Ascending aorta (tissue), 2 donors: Measurements from ENCODE around the gene EHBP1. TPM values are rescaled to one million over a fixed set of nuclear protein-coding genes. Genes with fewer than 3 reads are reported as not detected.
"Not testable (repeated sequence)": the region's sequence is repeated elsewhere in the genome, so short reads cannot be mapped to it uniquely, and the experiment has no call there.

ENCODE experiments used
- DNase-seq, 2 donors: peaks; one replicate each; pipeline ENCODE4 v3.0.0-alpha.2; 2019; ENCODE audit warnings: low spot score in 2 of 2
- H3K27ac ChIP-seq, 2 donors: fragments of 200-600 bp; sonication (generic); one replicate each; pipeline ENCODE4 v1.5.1; 2016 to 2017; ENCODE audit warnings: mild to moderate bottlenecking in 1 of 2
- H3K27me3 ChIP-seq: fragments of 200-600 bp; sonication (generic); one replicate; pipeline ENCODE4 v1.5.1; 2017
- H3K36me3 ChIP-seq, 2 donors: fragments of 200-600 bp; sonication (generic); one replicate each; pipeline ENCODE4 v1.5.1; 2016
- H3K4me1 ChIP-seq, 2 donors: fragments of 200-600 bp; sonication (generic); one replicate each; pipeline ENCODE4 v1.5.1; 2016 to 2017; ENCODE audit warnings: mild to moderate bottlenecking in 1 of 2
- H3K4me3 ChIP-seq, 2 donors: fragments of 200-600 bp; sonication (generic); one replicate each; pipeline ENCODE4 v1.5.1; 2016 to 2017; ENCODE audit warnings: mild to moderate bottlenecking in 1 of 2
- H3K9me3 ChIP-seq, 2 donors: fragments of 200-600 bp; sonication (generic); one replicate each; pipeline ENCODE4 v1.5.1; 2016
- CTCF ChIP-seq, 3 experiments: fragments of 200-600 bp in 2 of 3; fragments of 450-650 bp in 1 of 3; sonication (generic) in 2 of 3; IDR thresholded peaks; one replicate each; pipeline ENCODE4 v1.5.1; 2016 to 2019; ENCODE audit warnings: antibody characterized with exemption in 3 of 3, mild to moderate bottlenecking in 1 of 3, moderate library complexity in 1 of 3
- intact Hi-C: fragments of 100-400 bp; cut with DNase I; formaldehyde crosslinking; loops from one replicate; pipeline ENCODE4 v1.15.1; 2023
- total RNA-seq: library from RNA; depleted of rRNA; stranded (reverse); fragments of >200 nt; gene quantifications from one replicate; pipeline ENCODE4 v1.1.0, GENCODE V29; 2016

EHBP1 gene
- total RNA-seq, 1 donor from 2014 or later: 19.9 TPM

GRCh38 chr2:62705859-62706720 lies 577 bp downstream of the EHBP1 start:
- H3K27me3 ChIP-seq: no peaks in the 10 kb centered on the region
- no peaks in the 10 kb centered on the region for H3K36me3 ChIP-seq
- H3K9me3 ChIP-seq: no peaks in the 10 kb centered on the region
- H3K4me1 ChIP-seq: peaks cover 4 to 20% of the 10 kb centered on the region in 2 donors
- peak in 2 of 3 experiments; percentile 36 to 47 for TF ChIP-seq CTCF (IDR thresholded peaks at IDR 0.05)
- DNase-seq: peak; percentile 10 to 86
- intact Hi-C loops: loop anchor here (1.0 to 10.0 kb wide), 11 partner anchors 66 to 1167 kb away; partner anchors contain the start of genes B3GNT2, CCT4, FAM161A and MDH1
- peak overlapping the region; percentile 84 to 86 for H3K4me3 ChIP-seq
- peak overlapping the region; percentile 91 for H3K27ac ChIP-seq

GRCh38 chr2:62706721-62707521 lies 1.4 kb downstream of the EHBP1 start:
- Histone ChIP-seq H3K27me3 (no peaks in the 10 kb centered on the region), H3K4me3 (peak overlapping the region; percentile 84 to 86), H3K4me1 (peaks cover 4 to 22% of the 10 kb centered on the region in 2 donors), H3K27ac (peak overlapping the region; percentile 91), H3K36me3 (no peaks in the 10 kb centered on the region), H3K9me3 (no peaks in the 10 kb centered on the region)
- TF ChIP-seq CTCF (IDR thresholded peaks at IDR 0.05): no peak
- intact Hi-C loops: loop anchor here (1.0 to 10.0 kb wide), 7 partner anchors 65 to 1138 kb away; partner anchors contain the start of genes B3GNT2, CCT4 and UGP2
- DNase-seq: no peak

- no peak overlapping the region for H3K27ac ChIP-seq
- H3K4me3 ChIP-seq: peak overlapping the region in 1 of 2 donors; percentile 1
- H3K27me3 ChIP-seq: no peaks in the 10 kb centered on the region
- H3K9me3 ChIP-seq: no peaks in the 10 kb centered on the region
- intact Hi-C loops: loop anchor here (5.0 to 10.0 kb wide), 6 partner anchors 64 to 1136 kb away; partner anchors contain the start of genes B3GNT2, CCT4 and UGP2
- TF ChIP-seq CTCF (IDR thresholded peaks at IDR 0.05): no peak
- no peak for DNase-seq
- peaks cover 4 to 22% of the 10 kb centered on the region in 2 donors for H3K4me1 ChIP-seq
- H3K36me3 ChIP-seq: no peaks in the 10 kb centered on the region
Observed at GRCh38 chr2:62708751-62709150, 3.2 kb downstream of the EHBP1 start.

GRCh38 chr2:62711832-62712494 lies 6.5 kb downstream of the EHBP1 start:
- Histone ChIP-seq H3K36me3 (peaks cover 0 to 9% of the 10 kb centered on the region in 2 donors), H3K27me3 (no peaks in the 10 kb centered on the region), H3K9me3 (no peaks in the 10 kb centered on the region), H3K4me1 (peaks cover 2 to 17% of the 10 kb centered on the region in 2 donors), H3K4me3 (no peak overlapping the region), H3K27ac (no peak overlapping the region)
- DNase-seq: no peak
- no peak for TF ChIP-seq CTCF (IDR thresholded peaks at IDR 0.05)
- intact Hi-C loops: no loop called here

- H3K9me3 ChIP-seq, intact Hi-C loops: not testable (repeated sequence)
Observed at GRCh38 chr2:62713196-62713595, 7.7 kb downstream of the EHBP1 start.

More at GRCh38 chr2:62713196-62713595, 7.7 kb downstream of the EHBP1 start:
- not testable (repeated sequence) for H3K4me3 ChIP-seq, H3K27me3 ChIP-seq, H3K36me3 ChIP-seq, DNase-seq, H3K4me1 ChIP-seq, H3K27ac ChIP-seq
